ENCODE data around the gene RASIP1. TPM values are rescaled to one million over a fixed set of nuclear protein-coding genes. Genes with fewer than 3 reads are reported as not detected.
"Not testable (repeated sequence)": the region's sequence is repeated elsewhere in the genome, so short reads cannot be mapped to it uniquely, and the experiment has no call there.

RASIP1 gene
- total RNA-seq, 2 experiments from 2014 or later = not detected

DNA sequence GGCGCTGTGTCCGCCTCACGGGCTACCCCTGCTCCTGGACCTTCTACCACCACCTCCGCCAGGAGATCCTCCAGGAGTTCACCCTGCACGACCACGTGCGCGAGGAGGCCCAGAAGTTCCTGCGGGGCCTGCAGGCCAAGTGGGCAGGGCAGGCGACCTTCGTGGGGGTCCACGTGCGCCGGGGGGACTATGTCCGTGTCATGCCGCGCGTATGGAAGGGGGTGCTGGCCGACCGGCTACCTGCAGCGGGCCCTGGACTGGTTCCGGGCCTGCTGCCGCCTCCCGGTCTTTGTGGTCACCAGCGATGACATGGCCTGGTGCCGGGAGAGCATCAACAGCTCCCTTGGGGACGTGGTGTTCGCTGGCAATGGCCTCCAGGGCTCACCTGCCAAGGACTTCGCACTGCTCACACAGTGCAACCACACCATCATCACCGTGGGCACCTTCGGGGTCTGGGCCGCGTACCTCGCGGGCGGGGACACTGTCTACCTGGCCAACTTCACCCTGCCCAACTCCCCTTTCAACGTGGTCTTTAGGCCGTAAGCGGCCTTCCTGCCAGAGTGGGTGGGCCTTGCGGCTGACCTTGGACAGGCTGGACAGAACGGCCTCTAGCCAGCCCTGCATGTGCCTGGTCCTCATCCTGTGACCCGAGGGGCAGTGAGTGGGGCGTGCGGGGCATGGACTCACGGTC lies 59.8 kb downstream of the RASIP1 start:
- ATAC-seq = no peak

DNA sequence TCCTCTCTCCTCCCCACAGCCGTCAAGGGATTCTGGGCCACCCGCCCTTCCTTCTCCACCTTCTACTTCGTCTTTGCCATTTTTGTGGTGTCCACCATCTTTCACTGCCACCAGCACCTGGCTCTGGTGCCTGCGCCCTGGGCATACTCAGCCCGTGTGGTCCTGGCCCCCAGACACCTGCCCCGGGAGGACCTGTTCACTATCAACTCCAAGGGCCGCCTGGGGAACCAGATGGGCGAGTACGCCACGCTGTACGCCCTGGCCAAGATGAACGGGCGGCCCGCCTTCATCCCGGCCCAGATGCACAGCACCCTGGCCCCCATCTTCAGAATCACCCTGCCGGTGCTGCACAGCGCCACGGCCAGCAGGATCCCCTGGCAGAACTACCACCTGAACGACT lies 60.4 kb downstream of the RASIP1 start:
- H3K4me3 Mint-ChIP-seq; H3K9me3 Mint-ChIP-seq (ENCODE audit: low read depth); ATAC-seq; DNase-seq; CTCF ChIA-PET; H3K27me3 Mint-ChIP-seq; H3K36me3 Mint-ChIP-seq; H3K27ac Mint-ChIP-seq: not testable (repeated sequence)
- H3K4me1 Mint-ChIP-seq = peaks cover 12% of the 10 kb centered on the region

More for the DNA sequence above, 59.8 kb downstream of the RASIP1 start:
- DNase-seq = no peak
- Mint-ChIP-seq H3K27ac (no peak overlapping the region), H3K27me3 (no peaks in the 10 kb centered on the region), H3K4me1 (peaks cover 7% of the 10 kb centered on the region), H3K4me3 (no peak overlapping the region), H3K36me3 (no peaks in the 10 kb centered on the region), H3K9me3 (ENCODE audit: low read depth) (no peaks in the 10 kb centered on the region)
- CTCF ChIA-PET = no interaction called here

DNA sequence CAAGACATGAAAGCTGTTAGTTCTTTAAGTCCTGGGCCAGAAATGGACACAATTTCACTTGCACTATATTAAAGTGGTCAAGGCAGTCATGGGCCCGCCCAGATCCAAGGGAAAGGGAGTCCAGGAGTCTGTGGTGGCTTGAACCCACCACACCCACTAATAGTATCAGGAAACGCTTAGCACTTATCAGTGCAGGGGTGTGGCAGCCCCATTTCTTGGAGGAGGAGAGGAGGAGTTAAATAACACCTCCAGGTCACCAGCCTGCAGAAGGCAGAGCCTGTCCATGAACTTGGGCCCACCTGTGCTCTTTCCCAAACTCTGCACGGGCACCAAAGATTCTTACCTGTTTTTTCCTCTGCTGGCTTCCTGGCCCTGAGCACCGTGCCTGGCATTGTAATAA lies 62.2 kb downstream of the RASIP1 start:
- no peak for DNase-seq
- Mint-ChIP-seq H3K27me3 (peaks cover 3% of the 10 kb centered on the region), H3K27ac (no peak overlapping the region), H3K36me3 (no peaks in the 10 kb centered on the region), H3K4me3 (no peak overlapping the region), H3K4me1 (peaks cover 13% of the 10 kb centered on the region), H3K9me3 (ENCODE audit: low read depth) (no peaks in the 10 kb centered on the region)
- no peak for ATAC-seq
- CTCF ChIA-PET = no interaction called here

DNA sequence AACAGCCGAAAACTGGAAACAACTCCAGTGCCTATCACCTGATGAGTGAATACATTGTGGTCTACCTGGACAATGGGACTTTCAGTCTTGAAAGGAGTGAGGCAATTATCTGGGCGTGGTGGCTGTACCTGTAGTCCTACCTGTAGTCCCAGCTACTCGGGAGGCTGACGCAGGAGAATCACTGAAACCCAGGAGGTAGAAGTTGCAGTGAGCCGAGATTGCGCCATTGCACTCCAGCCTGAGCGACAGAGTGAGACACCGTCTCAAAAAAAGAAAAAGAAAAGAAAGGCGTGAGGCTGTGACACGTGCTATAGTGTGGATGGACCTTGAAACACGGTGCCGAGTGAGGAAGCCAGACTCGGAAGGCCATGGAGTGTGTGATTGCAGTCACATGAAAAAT lies 63.5 kb downstream of the RASIP1 start:
- Mint-ChIP-seq H3K4me1 (peaks cover 13% of the 10 kb centered on the region), H3K36me3 (no peaks in the 10 kb centered on the region), H3K27ac (no peak overlapping the region), H3K9me3 (ENCODE audit: low read depth) (no peaks in the 10 kb centered on the region), H3K4me3 (no peak overlapping the region), H3K27me3 (peaks cover 3% of the 10 kb centered on the region)
- DNase-seq (no peak), ATAC-seq (no peak)
- CTCF ChIA-PET = interaction anchor here (0.7 to 2.9 kb wide), 2 partner anchors 31 to 62 kb away, joined by 3 to 20 read pairs; partner anchors contain the start of gene CA11

DNA sequence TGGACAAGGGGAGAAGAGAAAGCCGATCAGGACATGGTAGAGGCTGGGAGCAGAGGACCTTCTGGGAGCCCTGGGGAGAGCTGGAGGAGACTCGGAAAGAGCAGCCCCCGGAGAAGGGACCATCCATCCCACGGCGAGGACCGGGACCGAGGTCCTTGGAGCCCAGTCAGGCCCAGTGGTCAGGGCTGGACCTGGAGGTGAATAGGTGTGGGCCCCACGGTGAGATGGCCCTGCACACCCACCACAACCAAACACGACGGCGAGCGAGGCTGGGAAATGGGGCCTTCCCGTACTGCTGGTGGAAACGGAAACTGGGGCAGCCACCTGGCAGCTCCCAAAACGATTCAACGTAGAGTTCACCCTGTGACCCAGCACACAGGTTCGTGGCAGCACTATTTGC lies 63.9 kb downstream of the RASIP1 start:
- DNase-seq = no peak
- Mint-ChIP-seq H3K27me3 (peaks cover 3% of the 10 kb centered on the region), H3K4me1 (peaks cover 13% of the 10 kb centered on the region), H3K4me3 (no peak overlapping the region), H3K36me3 (no peaks in the 10 kb centered on the region), H3K9me3 (ENCODE audit: low read depth) (no peaks in the 10 kb centered on the region), H3K27ac (no peak overlapping the region)
- CTCF ChIA-PET = interaction anchor here (0.7 to 2.9 kb wide), 4 partner anchors 20 to 63 kb away, joined by 3 to 20 read pairs (median 4); partner anchors contain the start of genes CA11 and FUT2
- no peak for ATAC-seq

DNA sequence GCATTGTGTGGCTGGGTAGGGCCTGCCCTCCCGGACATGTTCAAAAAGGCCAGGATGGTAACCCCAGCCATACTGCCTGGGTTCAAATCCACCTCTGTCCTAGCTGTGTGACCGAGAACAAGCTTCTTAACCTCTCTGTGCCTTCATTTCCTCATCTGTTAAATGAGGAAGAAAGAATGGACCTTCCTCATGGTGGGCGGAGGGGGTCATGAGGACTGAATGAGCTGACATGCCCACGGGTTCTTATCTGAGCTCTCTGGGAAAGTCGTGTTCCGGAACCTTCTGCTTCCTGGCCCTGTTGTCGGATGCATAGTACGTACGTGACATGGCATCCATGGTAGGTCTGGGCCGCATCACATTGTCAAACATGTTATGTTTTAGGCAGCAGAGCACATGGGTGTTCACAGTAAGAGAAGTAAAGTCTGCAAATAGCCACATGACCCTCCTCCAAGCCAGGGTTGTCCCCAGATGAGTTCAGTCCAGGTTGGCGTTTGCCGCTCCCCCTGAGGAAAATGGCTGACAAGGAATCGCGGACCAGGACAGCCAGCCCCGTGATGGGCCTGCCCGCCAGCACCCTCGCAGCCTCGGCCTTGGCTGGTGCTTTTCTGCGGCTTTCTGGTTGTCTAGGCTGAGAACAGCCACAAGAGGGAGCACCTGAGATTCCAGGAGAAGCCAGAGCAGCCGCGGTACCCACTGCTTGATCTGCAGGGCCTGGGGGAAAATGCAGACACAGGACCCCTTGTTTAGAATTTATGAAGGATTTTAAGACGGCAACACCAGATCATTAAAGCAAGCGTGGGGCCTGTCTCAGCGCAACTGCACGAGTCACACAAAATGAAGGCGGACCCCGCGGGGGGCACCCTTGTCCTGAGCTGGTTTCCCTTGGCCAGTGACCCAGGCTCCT lies 65.2 kb downstream of the RASIP1 start:
- Mint-ChIP-seq H3K27ac (no peak overlapping the region), H3K4me3 (no peak overlapping the region), H3K4me1 (peaks cover 6% of the 10 kb centered on the region), H3K36me3 (no peaks in the 10 kb centered on the region), H3K9me3 (ENCODE audit: low read depth) (no peaks in the 10 kb centered on the region), H3K27me3 (peaks cover 3% of the 10 kb centered on the region)
- peak; percentile 85 for ATAC-seq
- CTCF ChIA-PET = interaction anchor here (0.6 to 2.9 kb wide), 20 partner anchors 9 to 169 kb away, joined by 3 to 20 read pairs (median 4); partner anchors contain the start of genes CA11 and FUT2
- peak; percentile 83 for DNase-seq

DNA sequence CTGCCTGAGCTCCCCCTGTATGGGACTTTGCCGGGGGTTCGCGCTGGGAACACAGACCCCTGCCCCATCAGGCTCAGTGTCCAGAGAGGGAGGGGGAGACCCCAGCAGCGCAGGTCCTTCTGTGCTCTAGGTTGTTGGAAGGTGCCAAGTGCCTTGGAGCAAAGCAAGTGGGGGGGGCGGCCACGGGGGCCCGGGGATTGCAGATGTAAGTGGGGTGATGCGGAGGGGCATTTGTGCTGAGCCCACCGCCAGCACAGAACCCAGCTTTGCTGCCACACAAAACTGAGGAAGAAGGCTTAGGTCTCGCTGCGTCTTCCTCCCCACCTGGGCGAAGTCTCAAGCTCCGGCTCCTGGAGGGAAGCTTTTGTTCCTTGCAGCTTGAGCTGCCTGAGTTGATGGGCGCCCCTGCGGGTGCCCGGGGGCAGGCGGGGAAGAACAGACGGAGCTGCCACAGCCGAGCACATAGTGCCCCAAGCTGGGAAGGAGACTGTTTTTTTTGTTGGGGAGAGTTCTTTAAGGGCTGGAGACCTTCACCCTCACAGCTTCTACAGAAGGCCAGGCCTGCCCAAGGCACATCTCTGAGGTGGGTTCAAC lies 66.1 kb downstream of the RASIP1 start:
- peaks cover 6% of the 10 kb centered on the region for H3K4me1 Mint-ChIP-seq

DNA sequence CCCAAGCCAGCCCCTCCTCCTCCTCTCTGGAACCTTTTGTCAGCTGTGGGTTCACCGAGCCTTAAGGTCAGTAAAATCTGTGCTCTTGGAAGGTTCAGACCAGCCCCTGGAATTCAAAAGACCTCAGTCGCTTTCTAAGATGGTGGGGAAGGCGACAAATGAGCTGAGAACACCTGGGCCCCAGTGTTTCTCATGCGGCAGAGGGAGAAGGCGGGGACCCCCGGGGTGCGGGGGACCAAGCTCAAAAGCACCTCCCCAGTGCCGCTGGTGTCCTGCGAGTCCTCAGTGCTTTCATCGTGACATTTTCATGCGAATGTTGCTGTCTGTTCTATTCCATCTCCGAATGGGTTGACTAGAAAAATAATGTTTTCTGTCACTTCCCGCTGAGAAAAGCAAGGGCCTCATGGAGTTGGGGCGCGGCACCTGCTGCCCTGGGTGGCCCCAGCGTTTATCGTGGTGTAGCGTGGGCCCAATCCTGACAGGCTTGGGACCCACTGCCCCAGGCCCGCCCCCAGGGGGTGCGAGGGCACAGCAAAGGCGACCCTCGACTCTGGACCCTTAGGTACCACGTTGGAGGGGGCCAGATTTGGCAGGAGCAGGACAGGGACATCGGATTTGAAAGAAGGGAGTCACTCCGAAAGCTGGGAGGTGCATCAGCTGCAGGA lies 66.8 kb downstream of the RASIP1 start:
- no peak for DNase-seq
- Mint-ChIP-seq H3K9me3 (ENCODE audit: low read depth) (peaks cover 10% of the 10 kb centered on the region), H3K4me1 (peaks cover 6% of the 10 kb centered on the region), H3K4me3 (no peak overlapping the region), H3K27me3 (peaks cover 3% of the 10 kb centered on the region), H3K36me3 (peaks cover 2% of the 10 kb centered on the region), H3K27ac (no peak overlapping the region)
- CTCF ChIA-PET = interaction anchor here (0.8 to 1.7 kb wide), 3 partner anchors 13 to 28 kb away, joined by 3 to 5 read pairs (median 4); no protein-coding TSS in a partner anchor
- no peak for ATAC-seq

More for the DNA sequence above, 66.1 kb downstream of the RASIP1 start:
- CTCF ChIA-PET = interaction anchor here (0.7 to 2.9 kb wide), 12 partner anchors 9 to 168 kb away, joined by 3 to 20 read pairs (median 4); partner anchors contain the start of genes CA11 and FUT2
- Mint-ChIP-seq H3K4me3 (no peak overlapping the region), H3K27ac (no peak overlapping the region), H3K36me3 (peaks cover 2% of the 10 kb centered on the region), H3K9me3 (ENCODE audit: low read depth) (peaks cover 7% of the 10 kb centered on the region), H3K27me3 (peaks cover 3% of the 10 kb centered on the region)
- DNase-seq = no peak
- ATAC-seq = no peak

DNA sequence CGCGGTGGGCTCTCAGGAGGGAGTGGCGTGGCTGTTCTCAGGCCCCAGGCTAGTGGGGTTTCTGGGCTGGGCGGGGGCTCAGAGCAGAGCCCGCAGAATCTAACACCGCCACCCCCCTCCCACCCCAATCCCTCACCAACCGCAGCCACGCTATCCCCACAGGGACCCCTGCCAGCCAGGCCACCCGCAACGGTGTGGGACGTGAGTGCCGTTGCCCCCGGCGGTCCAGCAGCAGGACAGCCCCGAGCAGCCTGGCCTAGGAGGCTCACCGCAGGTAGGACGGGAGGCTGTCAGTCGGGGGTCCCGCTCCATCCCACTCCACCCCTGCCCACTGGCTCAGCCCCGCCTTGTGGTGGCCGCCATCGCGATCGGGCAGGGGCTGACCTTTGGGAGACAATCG lies 67.4 kb downstream of the RASIP1 start, which contains the start of gene NTN5:
Gene NTN5, minus strand, starts transcription at position 24 of the 400 bp plus-strand sequence. CDS start 2,031 bp downstream, outside the sequence.
- H3K27me3 Mint-ChIP-seq = peaks cover 3% of the 10 kb centered on the region
- DNase-seq (no peak), ATAC-seq (no peak)
- H3K4me3 Mint-ChIP-seq = no peak within 1 kb of the TSS
- no peak within 1 kb of the TSS for H3K27ac Mint-ChIP-seq
- CTCF ChIA-PET = interaction anchor here (0.8 kb wide), 1 partner anchor 29 kb away, joined by 3 read pairs; no protein-coding TSS in a partner anchor
- peaks cover 6% of the 10 kb centered on the region for H3K4me1 Mint-ChIP-seq
- H3K9me3 Mint-ChIP-seq (ENCODE audit: low read depth) = peaks cover 10% of the 10 kb centered on the region
- H3K36me3 Mint-ChIP-seq = peaks cover 2% of the 10 kb centered on the region

DNA sequence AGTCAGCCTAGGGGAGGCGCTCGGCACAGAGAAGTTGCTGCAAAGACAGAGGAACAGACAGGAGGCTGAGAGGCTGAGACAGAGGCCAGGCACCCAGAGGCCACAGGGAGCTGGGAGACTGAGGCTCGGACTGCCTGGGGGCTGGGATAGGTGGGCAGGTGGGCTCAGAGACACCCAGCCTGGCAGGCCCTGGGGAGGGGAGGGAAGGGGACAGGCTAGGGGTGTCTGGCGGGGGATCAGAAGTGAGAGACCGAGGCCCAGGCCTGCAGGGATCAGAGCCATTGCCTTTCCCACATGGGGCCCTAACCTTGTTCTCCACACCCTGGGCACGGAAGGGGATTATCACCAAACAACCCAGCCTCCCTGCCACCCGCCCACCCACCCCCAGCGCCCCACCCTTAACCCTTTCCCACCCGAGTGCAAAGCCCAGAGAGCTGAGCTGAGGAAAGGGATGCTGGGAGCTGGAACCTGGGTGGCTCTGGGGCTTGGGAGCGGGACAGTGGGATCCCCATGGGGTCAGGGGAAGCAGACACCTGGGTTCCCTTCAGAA lies 68.9 kb downstream of the RASIP1 start:
- Mint-ChIP-seq H3K9me3 (ENCODE audit: low read depth) (peaks cover 10% of the 10 kb centered on the region), H3K27me3 (peaks cover 3% of the 10 kb centered on the region), H3K36me3 (peaks cover 2% of the 10 kb centered on the region), H3K4me1 (peaks cover 6% of the 10 kb centered on the region), H3K4me3 (no peak overlapping the region), H3K27ac (no peak overlapping the region)
- DNase-seq (no peak), ATAC-seq (no peak)
- CTCF ChIA-PET = interaction anchor here (1.2 kb wide), 1 partner anchor 26 kb away, joined by 3 read pairs; the partner anchor contains the start of gene CA11

DNA sequence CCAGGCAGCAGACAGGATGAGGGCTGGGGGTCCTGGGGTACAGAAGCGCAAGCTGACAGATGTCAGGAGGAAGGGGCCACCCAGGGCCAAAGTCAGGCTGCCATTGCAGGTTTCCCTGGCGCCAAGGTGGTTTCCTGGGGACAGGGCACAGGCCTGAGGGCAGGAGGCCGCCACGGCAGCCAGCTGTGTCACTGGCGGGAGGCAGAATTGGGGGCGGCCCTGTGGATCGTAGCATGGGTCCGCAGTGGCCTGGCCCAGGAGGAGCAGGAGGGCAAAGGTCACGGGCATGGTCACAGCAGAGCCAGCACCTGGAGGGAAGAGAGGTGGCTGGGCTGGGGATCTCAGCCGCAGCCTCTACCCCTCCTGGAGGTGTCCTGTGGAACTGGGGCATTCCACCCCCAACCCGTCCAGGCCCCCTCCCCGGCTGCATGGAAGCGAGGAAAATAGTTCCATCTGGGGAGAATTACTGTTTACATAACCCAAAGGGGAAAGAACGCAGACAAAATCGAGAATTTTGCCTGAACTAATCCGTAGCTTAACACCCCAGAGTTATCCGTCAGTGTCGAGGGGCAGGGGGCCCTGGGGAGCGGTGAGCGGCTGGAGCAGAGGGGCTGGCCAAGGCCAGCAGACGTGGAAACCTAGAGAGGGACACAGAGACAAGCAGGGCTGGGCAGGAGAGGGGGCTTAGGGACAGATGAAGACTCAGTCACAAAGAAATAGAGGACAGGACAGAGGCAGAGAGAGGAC lies 69.5 kb downstream of the RASIP1 start:
- Mint-ChIP-seq H3K27me3 (peaks cover 3% of the 10 kb centered on the region), H3K27ac (no peak overlapping the region), H3K9me3 (ENCODE audit: low read depth) (peaks cover 10% of the 10 kb centered on the region), H3K36me3 (peaks cover 2% of the 10 kb centered on the region), H3K4me1 (peaks cover 6% of the 10 kb centered on the region), H3K4me3 (no peak overlapping the region)
- ATAC-seq (no peak), DNase-seq (no peak)
- CTCF ChIA-PET = interaction anchor here (1.2 kb wide), 1 partner anchor 25 kb away, joined by 3 read pairs; the partner anchor contains the start of gene CA11
